ENCODE data around the gene MAN2C1. TPM values are rescaled to one million over a fixed set of nuclear protein-coding genes. Genes with fewer than 3 reads are reported as not detected.

MAN2C1 gene
- total RNA-seq, result 62.9 and 104 TPM in 2 replicates

DNA sequence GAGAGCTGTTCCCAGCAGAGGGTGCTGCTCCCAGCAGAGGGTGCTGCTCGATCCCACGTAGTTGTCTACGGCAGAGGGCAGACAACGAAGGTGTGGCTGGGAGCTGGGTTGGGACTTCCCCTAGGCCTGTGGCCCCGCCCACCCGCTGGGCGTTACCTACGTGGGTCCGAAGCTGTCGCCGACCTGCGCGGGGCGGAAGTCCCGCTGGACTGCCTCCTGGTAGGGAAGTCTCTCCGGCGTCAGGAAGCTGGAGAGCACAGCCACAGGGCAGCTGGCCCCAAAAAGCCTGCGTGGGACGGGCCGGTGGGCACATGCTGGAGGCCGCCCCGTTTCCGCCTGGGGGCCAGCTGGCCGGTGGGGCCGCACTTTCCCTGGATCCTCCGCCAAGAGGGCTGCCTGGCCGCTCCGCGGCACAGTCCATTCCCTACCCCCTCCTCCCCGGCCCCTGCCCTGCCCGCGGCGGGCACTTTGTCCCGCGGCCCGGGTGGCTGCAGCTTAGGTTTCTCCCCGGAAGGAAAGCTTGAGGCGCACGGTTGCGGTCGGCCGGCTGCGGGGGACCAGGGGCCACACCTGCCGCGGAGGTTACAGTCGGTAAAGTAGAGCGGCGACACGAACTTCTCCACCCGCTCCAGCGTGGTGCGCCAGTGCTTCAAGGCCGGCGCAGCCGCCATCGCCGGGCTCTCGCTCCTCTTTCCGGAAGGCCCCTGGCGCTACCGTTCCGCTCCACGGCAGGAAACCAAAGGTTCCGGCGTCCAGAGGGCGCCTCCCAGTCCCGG is at the start of gene MAN2C1:
Gene MAN2C1 (minus strand): TSS at position 695 of the 776 bp plus-strand sequence. CDS start 24 bp downstream, at position 671.

DNA sequence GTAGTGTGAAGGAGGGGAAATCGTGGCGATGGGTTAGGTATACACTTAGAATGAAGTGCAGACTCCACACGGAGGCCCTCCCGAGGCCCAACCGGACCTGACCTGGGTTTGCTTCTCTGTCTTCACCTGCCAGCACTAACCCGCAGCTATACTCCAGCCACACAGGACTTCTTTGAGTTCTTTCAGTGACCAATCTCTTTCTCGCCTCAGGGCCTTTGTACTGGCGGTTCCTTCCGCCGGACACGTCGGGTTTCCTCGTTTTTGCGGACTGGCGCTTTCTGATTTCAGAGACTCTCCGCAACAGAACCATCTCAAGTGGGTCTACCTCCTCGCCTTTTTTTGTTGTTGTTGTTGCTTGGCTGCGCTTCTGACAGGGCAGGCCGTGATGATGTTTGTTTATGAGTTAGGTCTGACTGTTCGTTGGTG is 21.6 kb downstream of the MAN2C1 start, which contains the start of gene NEIL1:
Gene NEIL1 (plus strand): TSS at position 244 of the 426 bp plus-strand sequence. CDS start 1,867 bp downstream, outside the sequence.

DNA sequence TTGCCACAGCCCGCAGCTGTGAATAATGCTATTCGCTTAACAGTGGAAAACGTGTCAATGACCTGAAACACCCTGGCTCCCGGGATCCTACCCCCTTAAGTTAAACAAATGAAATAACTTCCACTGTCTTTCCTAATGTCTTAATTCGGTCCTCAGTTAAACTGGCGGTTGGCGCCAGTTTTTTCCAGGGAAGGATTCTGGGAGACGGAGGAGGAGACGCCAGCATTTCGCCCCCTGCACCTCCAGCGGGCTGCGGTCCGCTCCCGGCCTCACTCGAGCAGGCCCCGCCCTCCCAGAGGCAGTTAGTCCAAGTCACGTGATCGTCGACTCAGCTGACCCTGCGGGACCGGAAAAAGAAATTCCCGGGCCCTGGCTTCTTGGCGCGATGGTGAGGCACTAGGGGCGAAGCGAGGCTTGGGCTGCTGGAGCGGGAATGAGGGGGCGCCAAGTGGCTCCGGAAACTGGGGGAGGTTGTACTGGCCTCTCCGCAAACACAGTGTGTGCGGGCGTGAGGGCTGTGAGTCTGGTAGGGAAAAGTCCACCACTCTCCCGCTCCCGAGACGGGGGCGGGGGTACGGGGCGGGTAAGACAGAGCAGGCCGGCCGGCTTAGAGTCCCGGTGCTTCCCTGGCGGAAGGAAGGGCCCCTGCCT is 32.6 kb downstream of the MAN2C1 start, which contains the start of gene COMMD4:
Gene COMMD4 (plus strand): TSS at position 359 of the 651 bp plus-strand sequence. CDS start 27 bp downstream, at position 386.

Other genes with a start within 250 kb of the MAN2C1 start
- gene C15orf39, start 166.7 kb downstream of the MAN2C1 start, total RNA-seq, result 15.3 and 22.6 TPM in 2 replicates
- not detected in 2 replicates for gene GOLGA6C, start 110.3 kb downstream of the MAN2C1 start, total RNA-seq
- not detected in 2 replicates for gene GOLGA6D, start 85.8 kb downstream of the MAN2C1 start, total RNA-seq
- 136 and 167 TPM in 2 replicates for gene COMMD4, start 32.5 kb downstream of the MAN2C1 start, total RNA-seq
- gene NEIL1, start 21.6 kb downstream of the MAN2C1 start, total RNA-seq, result 3.1 and 20.2 TPM in 2 replicates
- 33.0 and 34.9 TPM in 2 replicates for gene SIN3A, start 83.1 kb upstream of the MAN2C1 start, total RNA-seq
- 29.3 and 32.1 TPM in 2 replicates for gene PTPN9, start 210.7 kb upstream of the MAN2C1 start, total RNA-seq

Data from mesangial cell (primary cell).